Renal pelvis (tissue), 4 donors: Measurements from ENCODE around the gene MMP17. TPM values are rescaled to one million over a fixed set of nuclear protein-coding genes. Genes with fewer than 3 reads are reported as not detected.

Experiments
- DNase-seq: peaks from one replicate; pipeline ENCODE4 v3.0.0-alpha.2; 2013
- polyA plus RNA-seq, 3 donors: library from polyadenylated mRNA; unstranded; fragments of 120-200 nt; gene quantifications; one replicate each; pipeline ENCODE4 v1.2.1, GENCODE V29; 2013; ENCODE audit not compliant: insufficient read length in 3 of 3

The MMP17 gene
- polyA plus RNA-seq, 3 donors, result 0.81 to 1.6 (median 1.2) TPM

GRCh38 chr12:131848753-131849152 is 20.6 kb downstream of the MMP17 start:
- no peak for DNase-seq

GRCh38 chr12:131849700-131850553 is 21.7 kb downstream of the MMP17 start:
- no peak for DNase-seq

- DNase-seq, result no peak
Observed at GRCh38 chr12:131850856-131851559, 22.8 kb downstream of the MMP17 start.

- DNase-seq, result no peak
Observed at GRCh38 chr12:131851741-131852550, 23.8 kb downstream of the MMP17 start.

GRCh38 chr12:131852551-131853299 is 24.5 kb downstream of the MMP17 start:
- no peak for DNase-seq

GRCh38 chr12:131853832-131854797 is 25.9 kb downstream of the MMP17 start:
- DNase-seq, result no peak

- no peak for DNase-seq
Observed at GRCh38 chr12:131854861-131855476, 26.8 kb downstream of the MMP17 start.

GRCh38 chr12:131855521-131856142 is 27.4 kb downstream of the MMP17 start:
- DNase-seq, result no peak

- no peak for DNase-seq
Observed at GRCh38 chr12:131856366-131857097, 28.3 kb downstream of the MMP17 start.

- no peak for DNase-seq
Observed at GRCh38 chr12:131857908-131858850, 30.0 kb downstream of the MMP17 start.

GRCh38 chr12:131860472-131861260 is 32.5 kb downstream of the MMP17 start:
- DNase-seq, result peak; percentile 65

- no peak for DNase-seq
Observed at GRCh38 chr12:131861261-131862083, 33.3 kb downstream of the MMP17 start.

GRCh38 chr12:131862084-131862441 is 33.9 kb downstream of the MMP17 start:
- DNase-seq, result no peak

GRCh38 chr12:131862600-131862993 is 34.4 kb downstream of the MMP17 start:
- DNase-seq, result no peak

- DNase-seq, result no peak
Observed at GRCh38 chr12:131862994-131863710, 35.0 kb downstream of the MMP17 start.
